IMR-90 (cell line): ENCODE data around the gene OR4F6. TPM values are rescaled to one million over a fixed set of nuclear protein-coding genes. Genes with fewer than 3 reads are reported as not detected.

Experiments
- ATAC-seq: fragments of 200-7000 bp; cut with Tn5 transposase; 2 replicates; pipeline ENCODE4 v1.9.1; 2020; ENCODE audit warnings: low read depth, mild to moderate bottlenecking, moderate library complexity
- BruUV-seq: library from RNA; stranded (reverse); fragments of 400-500 nt; replicated peaks from 2 replicates; lab custom pipeline; 2021; lab: Mats Ljungman, UMichigan
- CTCF ChIA-PET: fragments of 300-600 bp; formaldehyde crosslinking; extraction: SDS; loops from one replicate; lab custom pipeline; 2021; ENCODE audit warnings: antibody characterized with exemption; lab: Yijun Ruan, JAX
- POLR2A ChIA-PET: fragments of 300-600 bp; sonication (Branson Sonifier 250); formaldehyde crosslinking; loops from one replicate; lab custom pipeline; 2022; ENCODE audit warnings: antibody characterized with exemption; ENCODE audit not compliant: unreplicated experiment; lab: Charles Lee
- DNase-seq: peaks from one replicate; pipeline ENCODE4 v3.0.0; 2013
- H2AFZ ChIP-seq: replicated peaks from 2 replicates; pipeline ENCODE3; 2013; ENCODE audit warnings: low read length, mild to moderate bottlenecking; ENCODE audit not compliant: poor library complexity
- H2AK5ac ChIP-seq: 2 replicates; pipeline ENCODE4 v1.6.1; 2013; ENCODE audit warnings: low read depth, low read length, inconsistent platforms
- H2AK9ac ChIP-seq: replicated peaks from 2 replicates; pipeline ENCODE3; 2013; ENCODE audit warnings: mild to moderate bottlenecking, low read depth, low read length, moderate library complexity; ENCODE audit not compliant: poor library complexity
- H2BK120ac ChIP-seq: 2 replicates; pipeline ENCODE4 v1.6.1; 2013; ENCODE audit warnings: low read depth, low read length, inconsistent platforms
- H2BK15ac ChIP-seq: 3 replicates; pipeline ENCODE4 v1.6.1; 2013; ENCODE audit warnings: low read depth, low read length, inconsistent platforms
- H2BK20ac ChIP-seq: 2 replicates; pipeline ENCODE4 v1.6.1; 2013; ENCODE audit warnings: low read depth, mild to moderate bottlenecking, inconsistent platforms, low read length, moderate library complexity
- H2BK5ac ChIP-seq: 2 replicates; pipeline ENCODE4 v1.6.1; 2013; ENCODE audit warnings: mild to moderate bottlenecking, low read depth, low read length, inconsistent platforms; ENCODE audit not compliant: poor library complexity, severe bottlenecking
- H3K14ac ChIP-seq: replicated peaks from 2 replicates; pipeline ENCODE4 v1.6.1; 2013; ENCODE audit warnings: low read depth, low read length, inconsistent platforms
- H3K18ac ChIP-seq: 2 replicates; pipeline ENCODE4 v1.6.1; 2013; ENCODE audit warnings: low read depth, low read length, control low read depth
- H3K23ac ChIP-seq: 2 replicates; pipeline ENCODE4 v1.6.1; 2013; ENCODE audit warnings: low read depth, low read length, inconsistent platforms
- H3K27ac ChIP-seq: 2 replicates; pipeline ENCODE4 v1.5.1; 2013; ENCODE audit warnings: mild to moderate bottlenecking, control low read depth, low read length; ENCODE audit not compliant: insufficient read depth
- H3K27me3 ChIP-seq: 2 replicates; pipeline ENCODE4 v1.6.1; 2013; ENCODE audit warnings: low read length; ENCODE audit not compliant: control insufficient read depth, insufficient read depth
- H3K36me3 ChIP-seq: 2 replicates; pipeline ENCODE4 v1.6.1; 2013; ENCODE audit warnings: low read length, mixed read lengths; ENCODE audit not compliant: control insufficient read depth, insufficient read depth
- H3K4ac ChIP-seq: 2 replicates; pipeline ENCODE4 v1.6.1; 2013; ENCODE audit warnings: low read depth, low read length, inconsistent platforms
- H3K4me1 ChIP-seq: 2 replicates; pipeline ENCODE4 v1.6.1; 2013; ENCODE audit warnings: low read length, mixed read lengths; ENCODE audit not compliant: control insufficient read depth, insufficient read depth
- H3K4me2 ChIP-seq: 2 replicates; pipeline ENCODE4 v1.6.1; 2013; ENCODE audit warnings: low read depth, mild to moderate bottlenecking, control low read depth, low read length, moderate library complexity
- H3K4me3 ChIP-seq: 2 replicates; pipeline ENCODE4 v1.5.1; 2013; ENCODE audit warnings: low read depth, mild to moderate bottlenecking, control low read depth, low read length, moderate library complexity; ENCODE audit not compliant: insufficient read depth
- H3K56ac ChIP-seq: 2 replicates; pipeline ENCODE4 v1.6.1; 2013; ENCODE audit warnings: low read length, inconsistent platforms; ENCODE audit not compliant: insufficient read depth; ENCODE audit errors: extremely low read depth
- H3K79me1 ChIP-seq, 2 experiments: 2 replicates each; pipeline ENCODE4 v1.6.1; 2013; ENCODE audit warnings: low read length in 2 of 2, inconsistent platforms in 1 of 2, low read depth in 1 of 2
- H3K9ac ChIP-seq: 2 replicates; pipeline ENCODE4 v1.6.1; 2013; ENCODE audit warnings: low read depth, low read length, control low read depth
- H3K9me1 ChIP-seq: 2 replicates; pipeline ENCODE4 v1.6.1; 2013; ENCODE audit warnings: low read length, inconsistent platforms; ENCODE audit not compliant: insufficient read depth
- H3K9me3 ChIP-seq: 2 replicates; pipeline ENCODE4 v1.6.1; 2013; ENCODE audit warnings: low read length; ENCODE audit not compliant: control insufficient read depth, insufficient read depth
- H4K20me1 ChIP-seq: 2 replicates; pipeline ENCODE4 v1.6.1; 2013; ENCODE audit warnings: low read length, inconsistent platforms; ENCODE audit not compliant: insufficient read depth
- H4K5ac ChIP-seq: 2 replicates; pipeline ENCODE4 v1.6.1; 2013; ENCODE audit warnings: mild to moderate bottlenecking, low read depth, low read length, control low read depth
- H4K8ac ChIP-seq, 2 experiments: 2 replicates each; pipeline ENCODE4 v1.6.1; 2013; ENCODE audit warnings: low read depth in 2 of 2, low read length in 2 of 2, control low read depth in 1 of 2, inconsistent platforms in 1 of 2
- H4K91ac ChIP-seq: 2 replicates; pipeline ENCODE4 v1.6.1; 2013; ENCODE audit warnings: low read depth, low read length, inconsistent platforms; ENCODE audit not compliant: insufficient read depth
- BHLHE40 ChIP-seq: fragments of 150-350 bp; IDR thresholded peaks from 2 replicates; pipeline ENCODE4 v1.6.1; 2016; ENCODE audit warnings: mild to moderate bottlenecking, low read depth, low read length
- CEBPB ChIP-seq: IDR thresholded peaks from 2 replicates; pipeline ENCODE4 v1.6.1; 2012; ENCODE audit warnings: low read depth, low read length, improper control_type of control experiment
- CHD1 ChIP-seq: IDR thresholded peaks from 2 replicates; pipeline ENCODE4 v1.6.1; 2012; ENCODE audit warnings: low read depth, low read length, improper control_type of control experiment
- FOS ChIP-seq: fragments of 150-350 bp; IDR thresholded peaks from 2 replicates; pipeline ENCODE4 v1.6.1; 2016; ENCODE audit warnings: low read depth, low read length
- MAFK ChIP-seq: IDR thresholded peaks from 2 replicates; pipeline ENCODE4 v1.6.1; 2012; ENCODE audit warnings: low read depth, low read length, improper control_type of control experiment
- MAZ ChIP-seq: IDR thresholded peaks from 2 replicates; pipeline ENCODE4 v1.6.1; 2012; ENCODE audit warnings: low read depth, mild to moderate bottlenecking, low read length, improper control_type of control experiment, moderate library complexity, borderline replicate concordance
- NFE2L2 ChIP-seq: fragments of 150-350 bp; IDR thresholded peaks from 2 replicates; pipeline ENCODE4 v1.6.1; 2016; ENCODE audit warnings: low read depth, mild to moderate bottlenecking, low read length
- POLR2A ChIP-seq: IDR thresholded peaks from 2 replicates; pipeline ENCODE4 v1.6.1; 2012; ENCODE audit warnings: mild to moderate bottlenecking, low read depth, low read length
- RAD21 ChIP-seq: IDR thresholded peaks from 2 replicates; pipeline ENCODE4 v1.6.1; 2012; ENCODE audit warnings: low read length, improper control_type of control experiment
- SMC3 ChIP-seq: fragments of 150-350 bp; IDR thresholded peaks from 2 replicates; pipeline ENCODE4 v1.6.1; 2016; ENCODE audit warnings: low read depth, mild to moderate bottlenecking, antibody characterized with exemption, low read length, moderate library complexity
- WGBS, 2 experiments: methylation state at CpG; one replicate each; pipeline versions ENCODE4 v1.1.5 to v1.1.7; 2013; ENCODE audit warnings: missing lambda C conversion rate in 2 of 2; ENCODE audit not compliant: insufficient read length in 1 of 2; ENCODE audit errors: extremely low coverage in 2 of 2; 5-methylcytosine and 5-hydroxymethylcytosine counted together
- dilution Hi-C: fragments of 300-500 bp; cut with HindIII; formaldehyde crosslinking; loops from one replicate; pipeline ENCODE4 v1.14.3; 2018; ENCODE audit warnings: low sequenced_read_pairs; ENCODE audit not compliant: unreplicated experiment
- in situ Hi-C: fragments of 300-500 bp; cut with MboI; formaldehyde crosslinking; loops from 3 replicates; pipeline ENCODE4 v1.14.3; 2019; ENCODE audit warnings: low sequenced_read_pairs, inconsistent platforms, mixed read lengths
- intact Hi-C: fragments of 100-400 bp; cut with micrococcal nuclease; formaldehyde crosslinking; loops from 2 replicates; pipeline ENCODE4 v1.10.0; 2022
- polyA plus RNA-seq, 3 experiments: library from polyadenylated mRNA; depleted of rRNA; stranded (reverse); fragments of >200 nt; gene quantifications; 2 replicates each; pipeline ENCODE4 v1.2.3, GENCODE V29; 2012; ENCODE audit warnings: low replicate concordance in 1 of 3
- total RNA-seq: library from RNA; depleted of rRNA; stranded (reverse); fragments of >200 nt; gene quantifications from 2 replicates; pipeline ENCODE4 v1.2.3, GENCODE V29; 2012
- TF ChIP-seq, protein P1 (sequence below): fragments of 150-350 bp; IDR thresholded peaks from 2 replicates; pipeline ENCODE4 v1.6.1; 2016; ENCODE audit warnings: low read depth, mild to moderate bottlenecking, low read length, moderate library complexity, borderline replicate concordance

The OR4F6 gene
- total and polyA plus RNA-seq, 2 of the 4 experiments (the other 2 are of a cell fraction) = not detected

DNA sequence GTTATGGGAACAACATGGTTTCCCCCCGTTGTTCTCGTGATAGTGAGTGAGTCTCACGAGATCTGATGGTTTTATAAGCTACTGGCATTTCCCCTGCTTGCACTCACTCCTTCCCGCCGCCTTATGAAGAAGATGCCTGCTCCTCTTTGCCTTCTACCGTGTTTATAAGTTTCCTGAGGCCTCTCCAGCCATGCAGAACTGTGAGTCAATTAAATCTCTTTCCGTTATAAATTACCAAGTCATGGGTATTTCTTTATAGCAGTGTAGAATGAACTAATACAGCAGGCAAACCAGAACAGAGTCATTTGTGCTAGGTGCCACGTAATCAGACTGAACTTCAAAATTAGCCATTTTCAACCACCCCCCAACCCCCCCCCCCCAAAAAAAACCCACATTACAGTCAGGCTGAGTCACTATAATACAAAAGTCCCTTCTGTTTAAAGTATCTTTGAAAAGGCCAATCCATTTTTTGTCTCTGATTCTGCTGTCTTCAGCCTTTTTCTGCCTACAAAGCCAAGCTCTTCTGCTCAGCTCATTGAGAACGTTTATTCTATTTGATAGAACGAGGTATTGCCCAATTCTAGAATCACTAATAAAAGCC lies 4.1 kb downstream of the OR4F6 start (continued):
- TF ChIP-seq MAZ (no peak), CHD1 (no peak), POLR2A (peak; percentile 52; the same call in 1 of the 2 replicates), RAD21 (no peak), NFE2L2 (no peak; the same call in 1 of the 2 replicates), SMC3 (no peak)

DNA sequence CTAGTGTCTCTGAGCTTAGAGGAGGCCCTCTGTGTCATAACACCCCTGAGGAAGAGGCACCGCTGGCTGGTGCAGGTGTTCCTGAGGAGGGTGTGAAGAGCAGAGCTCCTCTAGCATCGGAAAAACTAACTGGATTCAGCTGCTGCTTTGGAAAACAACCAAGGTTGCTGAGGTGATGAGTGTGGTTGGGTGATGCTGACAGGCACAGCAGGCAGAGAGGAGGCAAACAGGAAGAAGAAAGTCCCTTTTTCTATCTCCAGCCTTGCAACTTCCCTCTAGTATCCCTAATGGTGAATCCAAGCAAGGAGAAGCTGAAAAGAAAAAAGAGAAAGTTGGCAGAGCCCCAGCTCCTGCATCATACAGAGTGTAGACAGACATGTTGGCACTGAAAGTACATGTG lies 4.9 kb downstream of the OR4F6 start:
- Histone ChIP-seq H3K36me3 (no peaks in the 10 kb centered on the region), H3K9ac (peak overlapping the region; percentile 58; the same call in 1 of the 2 replicates), H3K4me2 (peak overlapping the region; percentile 42), H3K79me1 (no peaks in the 10 kb centered on the region), H3K9me3 (no peaks in the 10 kb centered on the region), H4K5ac (peak overlapping the region; percentile 39), H4K8ac (peak overlapping the region; percentile 33 to 70; a peak in 3 of 4 replicates), H3K14ac (peak overlapping the region; percentile 30), H3K23ac (peak overlapping the region; percentile 21; the same call in 1 of the 2 replicates), H3K56ac (peak overlapping the region; percentile 61), H2AK5ac (peak overlapping the region; percentile 74), H4K20me1 (no peaks in the 10 kb centered on the region), H3K27me3 (no peaks in the 10 kb centered on the region), H3K4me3 (no peak overlapping the region), H2AFZ (peak overlapping the region; percentile 77), H3K18ac (peak overlapping the region; percentile 59), H3K9me1 (0 out of 2 replicates have a peak, but pooled peaks cover 3% of the 10 kb centered on the region), H4K91ac (peak overlapping the region; percentile 79), H2AK9ac (peak overlapping the region; percentile 63), H3K4ac (peak overlapping the region; percentile 70), H3K27ac (peak overlapping the region; percentile 99), H2BK5ac (peak overlapping the region; percentile 94), H3K4me1 (peaks cover 8% of the 10 kb centered on the region), H2BK20ac (peak overlapping the region; percentile 96), H2BK120ac (peak overlapping the region; percentile 89), H2BK15ac (peak overlapping the region; percentile 89; the same call in 2 of the 3 replicates)
- WGBS, 2 experiments = no CpG with 5 or more reads among the region's 2 CpGs
- in situ Hi-C loops (no loop called here), dilution Hi-C loops (no loop called here), intact Hi-C loops (no loop called here)
- peak; percentile 78 for DNase-seq
- ChIA-PET CTCF (interaction anchor here (0.6 kb wide), 2 partner anchors 519 to 720 kb away, joined by 3 read pairs; no protein-coding TSS in a partner anchor), POLR2A (no interaction called here)
- peak; percentile 49 for ATAC-seq
- TF ChIP-seq FOS (no peak), MAZ (no peak), CEBPB (no peak), MAFK (no peak), BHLHE40 (no peak), CHD1 (no peak)
- TF ChIP-seq, protein P1, sequence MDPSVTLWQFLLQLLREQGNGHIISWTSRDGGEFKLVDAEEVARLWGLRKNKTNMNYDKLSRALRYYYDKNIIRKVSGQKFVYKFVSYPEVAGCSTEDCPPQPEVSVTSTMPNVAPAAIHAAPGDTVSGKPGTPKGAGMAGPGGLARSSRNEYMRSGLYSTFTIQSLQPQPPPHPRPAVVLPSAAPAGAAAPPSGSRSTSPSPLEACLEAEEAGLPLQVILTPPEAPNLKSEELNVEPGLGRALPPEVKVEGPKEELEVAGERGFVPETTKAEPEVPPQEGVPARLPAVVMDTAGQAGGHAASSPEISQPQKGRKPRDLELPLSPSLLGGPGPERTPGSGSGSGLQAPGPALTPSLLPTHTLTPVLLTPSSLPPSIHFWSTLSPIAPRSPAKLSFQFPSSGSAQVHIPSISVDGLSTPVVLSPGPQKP = no peak
- no TSS peak for BruUV-seq
